Fibroblast of gingiva (primary cell): Measurements from ENCODE around the gene LPCAT4.
A peak's percentile ranks its signal among the peaks of the same experiment; 100 is the strongest.
"Not testable (repeated sequence)": the region's sequence is repeated elsewhere in the genome, so short reads cannot be mapped to it uniquely, and the experiment has no call there.

Source experiments
- DNase-seq: peaks from one replicate; pipeline ENCODE4 v3.0.0-alpha.2; 2011; ENCODE audit warnings: low read depth

Gene LPCAT4

GRCh38 chr15:34362047-34362773 is 4.8 kb downstream of the LPCAT4 start:
- no peak for DNase-seq

- no peak for DNase-seq
Measured at GRCh38 chr15:34361278-34361677, 5.7 kb downstream of the LPCAT4 start.

GRCh38 chr15:34360298-34360697 is 6.7 kb downstream of the LPCAT4 start:
- DNase-seq, result no peak

- no peak for DNase-seq
Measured at GRCh38 chr15:34359416-34359815, 7.6 kb downstream of the LPCAT4 start.

GRCh38 chr15:34358948-34359347 is 8.0 kb downstream of the LPCAT4 start:
- DNase-seq, result no peak

GRCh38 chr15:34358367-34358766 is 8.6 kb downstream of the LPCAT4 start:
- no peak for DNase-seq

GRCh38 chr15:34357653-34358052 is 9.3 kb downstream of the LPCAT4 start:
- no peak for DNase-seq

GRCh38 chr15:34355241-34355640 is 11.8 kb downstream of the LPCAT4 start:
- DNase-seq, result no peak

- DNase-seq, result no peak
Measured at GRCh38 chr15:34354286-34354685, 12.7 kb downstream of the LPCAT4 start.

GRCh38 chr15:34353627-34354026 is 13.4 kb downstream of the LPCAT4 start:
- DNase-seq, result no peak

- not testable (repeated sequence) for DNase-seq
Measured at GRCh38 chr15:34352996-34353395, 14.0 kb downstream of the LPCAT4 start.

- DNase-seq, result no peak
Measured at GRCh38 chr15:34349769-34350168, 17.2 kb downstream of the LPCAT4 start.

GRCh38 chr15:34348735-34349300 is 18.2 kb downstream of the LPCAT4 start:
- DNase-seq, result no peak

GRCh38 chr15:34347951-34348638 is 18.9 kb downstream of the LPCAT4 start:
- DNase-seq, result no peak

- DNase-seq, result peak; percentile 89
Measured at GRCh38 chr15:34342737-34343575, 24.0 kb downstream of the LPCAT4 start, which contains the start of the genes NOP10 and NUTM1. Gene NOP10, minus strand, starts transcription at chr15:34343136. Its CDS starts 63 bp downstream, at chr15:34343073. Gene NUTM1, plus strand, starts transcription at chr15:34343315. Its CDS starts 382 bp downstream, at chr15:34343697.

GRCh38 chr15:34342213-34342736 is 24.7 kb downstream of the LPCAT4 start:
- DNase-seq, result not testable (repeated sequence)

- no peak for DNase-seq
Measured at GRCh38 chr15:34341381-34342212, 25.4 kb downstream of the LPCAT4 start.

GRCh38 chr15:34339946-34340345 is 27.1 kb downstream of the LPCAT4 start:
- DNase-seq, result peak; percentile 51

GRCh38 chr15:34338347-34338746 is 28.6 kb downstream of the LPCAT4 start:
- DNase-seq, result no peak

GRCh38 chr15:34337557-34338306 is 29.3 kb downstream of the LPCAT4 start, which contains the start of gene SLC12A6:
Gene SLC12A6, minus strand, starts transcription at chr15:34337781. Its CDS starts 1,101 bp downstream, at chr15:34336680.
- peak; percentile 87 for DNase-seq
